GM12891 (cell line): ENCODE measurements around the gene PPIE.

Experiments used
- POLR2A ChIP-seq: IDR thresholded peaks from 2 replicates; pipeline ENCODE4 v1.6.1; 2011; ENCODE audit warnings: low read depth, low read length, control low read depth
- POLR2AphosphoS5 ChIP-seq: IDR thresholded peaks from 2 replicates; pipeline ENCODE4 v1.6.1; 2011; ENCODE audit warnings: low read depth, low read length, control low read depth
- TAF1 ChIP-seq: IDR thresholded peaks from 2 replicates; pipeline ENCODE4 v1.6.1; 2011; ENCODE audit warnings: low read depth, low read length, control low read depth

DNA sequence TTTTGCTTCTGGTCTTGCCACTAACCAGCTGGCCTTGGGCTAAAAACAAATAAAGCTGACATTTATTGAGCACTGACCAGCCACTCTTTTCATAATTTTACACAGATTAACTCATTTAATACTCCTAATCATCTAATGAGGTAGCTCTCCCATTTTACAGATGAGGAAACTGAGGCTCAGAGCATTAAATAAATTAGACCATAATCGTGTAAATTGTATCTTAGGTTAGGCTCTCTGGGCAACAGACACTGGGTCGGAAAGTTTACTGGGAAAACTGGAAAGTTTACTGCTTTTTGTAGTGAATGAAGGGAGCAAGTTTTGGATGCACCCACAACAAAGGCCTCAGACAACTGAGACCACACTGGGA lies 42.6 kb downstream of the PPIE start:
- TF ChIP-seq POLR2A = no peak
- TF ChIP-seq TAF1 = no peak
- TF ChIP-seq POLR2AphosphoS5 = no peak
